ENCODE data around the gene MBTPS2. TPM values are rescaled to one million over a fixed set of nuclear protein-coding genes. Genes with fewer than 3 reads are reported as not detected.

MBTPS2 gene
- total RNA-seq, 2 donors from 2014 or later = 11.2 to 16.9 TPM

GRCh38 chrX:21885568-21885967, 46.2 kb downstream of the MBTPS2 start:
- Histone ChIP-seq H3K4me3 (no peak overlapping the region), H3K4me1 (ENCODE audit: control insufficient read depth in 1 of 2, low read depth in 2 of 2) (no peaks in the 10 kb centered on the region), H3K36me3 (no peaks in the 10 kb centered on the region), H3K27me3 (replicated peaks; ENCODE audit: insufficient read depth) (no peaks in the 10 kb centered on the region), H3K27ac (no peak overlapping the region), H3K9me3 (no peaks in the 10 kb centered on the region)
- DNase-seq (ENCODE audit: low spot score) (no peak), ATAC-seq (ENCODE audit: insufficient number of reproducible peaks, low FRiP score, low read depth) (no peak)
- TF ChIP-seq, protein P1, sequence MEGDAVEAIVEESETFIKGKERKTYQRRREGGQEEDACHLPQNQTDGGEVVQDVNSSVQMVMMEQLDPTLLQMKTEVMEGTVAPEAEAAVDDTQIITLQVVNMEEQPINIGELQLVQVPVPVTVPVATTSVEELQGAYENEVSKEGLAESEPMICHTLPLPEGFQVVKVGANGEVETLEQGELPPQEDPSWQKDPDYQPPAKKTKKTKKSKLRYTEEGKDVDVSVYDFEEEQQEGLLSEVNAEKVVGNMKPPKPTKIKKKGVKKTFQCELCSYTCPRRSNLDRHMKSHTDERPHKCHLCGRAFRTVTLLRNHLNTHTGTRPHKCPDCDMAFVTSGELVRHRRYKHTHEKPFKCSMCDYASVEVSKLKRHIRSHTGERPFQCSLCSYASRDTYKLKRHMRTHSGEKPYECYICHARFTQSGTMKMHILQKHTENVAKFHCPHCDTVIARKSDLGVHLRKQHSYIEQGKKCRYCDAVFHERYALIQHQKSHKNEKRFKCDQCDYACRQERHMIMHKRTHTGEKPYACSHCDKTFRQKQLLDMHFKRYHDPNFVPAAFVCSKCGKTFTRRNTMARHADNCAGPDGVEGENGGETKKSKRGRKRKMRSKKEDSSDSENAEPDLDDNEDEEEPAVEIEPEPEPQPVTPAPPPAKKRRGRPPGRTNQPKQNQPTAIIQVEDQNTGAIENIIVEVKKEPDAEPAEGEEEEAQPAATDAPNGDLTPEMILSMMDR (IDR thresholded peaks at IDR 0.05) = no peak

DNA sequence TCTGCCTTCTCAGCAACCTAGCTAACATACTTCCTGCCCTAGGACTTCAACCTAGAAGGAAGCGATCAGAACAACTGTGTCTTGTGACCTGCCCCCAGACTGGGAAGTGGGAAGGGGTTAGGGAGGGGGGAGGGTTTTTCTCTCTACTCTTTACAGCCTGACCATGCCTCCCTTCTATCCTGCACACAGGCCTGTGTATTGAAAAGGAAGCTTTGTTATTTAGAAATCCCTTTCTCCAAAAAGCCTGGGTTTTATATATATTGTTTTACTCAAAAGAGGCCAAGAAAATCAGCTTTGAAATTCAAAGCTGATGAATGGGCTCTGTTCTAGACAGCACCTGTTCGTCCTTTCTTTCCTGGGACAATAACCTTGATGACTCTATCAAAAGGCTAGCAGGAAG, 65.9 kb downstream of the MBTPS2 start:
- DNase-seq (ENCODE audit: low spot score) (no peak), ATAC-seq (ENCODE audit: insufficient number of reproducible peaks, low FRiP score, low read depth) (no peak)
- H3K4me1 ChIP-seq (ENCODE audit: control insufficient read depth in 1 of 2, low read depth in 2 of 2) = no peaks in the 10 kb centered on the region
- H3K9me3 ChIP-seq = no peaks in the 10 kb centered on the region
- no peaks in the 10 kb centered on the region for H3K27me3 ChIP-seq (replicated peaks; ENCODE audit: insufficient read depth)
- TF ChIP-seq, protein P1 (IDR thresholded peaks at IDR 0.05) = no peak
- H3K36me3 ChIP-seq = no peaks in the 10 kb centered on the region
- no peak overlapping the region for H3K4me3 ChIP-seq
- no peak overlapping the region for H3K27ac ChIP-seq

DNA sequence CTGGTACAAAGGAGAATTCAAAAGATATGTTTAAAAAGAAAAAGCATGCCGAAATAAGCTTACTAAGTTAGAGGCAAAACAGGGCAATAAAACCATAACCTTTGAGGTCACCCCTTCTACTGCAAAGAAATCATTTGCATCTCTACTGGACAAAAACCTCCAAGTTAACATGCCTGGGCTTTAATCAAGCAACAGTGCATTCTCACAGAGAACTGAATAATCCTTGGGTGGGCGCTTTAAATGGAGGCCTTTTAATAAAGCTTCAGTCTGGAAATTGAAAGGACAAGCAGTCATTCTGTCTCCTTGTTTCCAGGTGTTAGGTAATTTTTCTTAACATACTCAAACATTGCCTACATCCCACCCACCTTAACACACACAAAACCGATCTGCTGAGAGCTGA, 66.5 kb downstream of the MBTPS2 start:
- Histone ChIP-seq H3K4me3 (no peak overlapping the region), H3K4me1 (ENCODE audit: control insufficient read depth in 1 of 2, low read depth in 2 of 2) (no peaks in the 10 kb centered on the region), H3K27ac (no peak overlapping the region), H3K36me3 (no peaks in the 10 kb centered on the region), H3K27me3 (replicated peaks; ENCODE audit: insufficient read depth) (no peaks in the 10 kb centered on the region), H3K9me3 (no peaks in the 10 kb centered on the region)
- TF ChIP-seq, protein P1 (IDR thresholded peaks at IDR 0.05) = no peak
- DNase-seq (ENCODE audit: low spot score) = no peak
- no peak for ATAC-seq (ENCODE audit: insufficient number of reproducible peaks, low FRiP score, low read depth)

- TF ChIP-seq, protein P1 (IDR thresholded peaks at IDR 0.05) = no peak
- ATAC-seq (ENCODE audit: insufficient number of reproducible peaks, low FRiP score, low read depth) (no peak), DNase-seq (ENCODE audit: low spot score) (no peak)
- Histone ChIP-seq H3K27me3 (replicated peaks; ENCODE audit: insufficient read depth) (no peaks in the 10 kb centered on the region), H3K4me1 (ENCODE audit: control insufficient read depth in 1 of 2, low read depth in 2 of 2) (no peaks in the 10 kb centered on the region), H3K9me3 (no peaks in the 10 kb centered on the region), H3K36me3 (no peaks in the 10 kb centered on the region), H3K4me3 (no peak overlapping the region), H3K27ac (no peak overlapping the region)
Measured at GRCh38 chrX:21907260-21907659, 67.8 kb downstream of the MBTPS2 start.

DNA sequence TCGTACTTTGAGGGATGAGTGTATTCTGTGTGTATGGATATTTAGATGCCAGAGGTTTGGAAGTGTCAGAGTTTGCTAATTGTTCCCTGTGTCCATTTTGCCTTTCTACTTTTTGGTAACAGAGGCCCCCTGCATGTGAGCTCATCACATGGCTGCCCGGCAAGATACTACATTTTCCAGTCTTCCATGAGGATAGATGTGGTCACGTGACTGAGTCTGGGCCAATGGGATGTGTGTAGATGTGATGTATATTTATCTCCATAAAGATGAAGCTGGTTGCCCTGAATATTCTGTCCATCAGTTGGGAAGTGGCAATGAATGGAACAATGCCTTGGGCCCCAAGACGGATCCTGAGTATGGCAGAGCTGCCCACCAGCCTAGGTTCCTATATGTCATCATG, 72.1 kb downstream of the MBTPS2 start:
- Histone ChIP-seq H3K36me3 (no peaks in the 10 kb centered on the region), H3K27me3 (replicated peaks; ENCODE audit: insufficient read depth) (no peaks in the 10 kb centered on the region), H3K9me3 (no peaks in the 10 kb centered on the region), H3K4me3 (no peak overlapping the region), H3K27ac (no peak overlapping the region), H3K4me1 (ENCODE audit: control insufficient read depth in 1 of 2, low read depth in 2 of 2) (no peaks in the 10 kb centered on the region)
- TF ChIP-seq, protein P1 (IDR thresholded peaks at IDR 0.05) = no peak
- DNase-seq (ENCODE audit: low spot score) (no peak), ATAC-seq (ENCODE audit: insufficient number of reproducible peaks, low FRiP score, low read depth) (no peak)

All from thoracic aorta (tissue), 2 donors.